HG03097 (cell line): ENCODE data around the gene STAB1.
"Not testable (repeated sequence)": the region's sequence is repeated elsewhere in the genome, so short reads cannot be mapped to it uniquely, and the experiment has no call there.

Source experiments
- ATAC-seq: cut with Tn5 transposase; IDR thresholded peaks from one replicate; pipeline ENCODE4 v1.9.1; 2021; ENCODE audit not compliant: unreplicated experiment, low FRiP score

The STAB1 gene

DNA sequence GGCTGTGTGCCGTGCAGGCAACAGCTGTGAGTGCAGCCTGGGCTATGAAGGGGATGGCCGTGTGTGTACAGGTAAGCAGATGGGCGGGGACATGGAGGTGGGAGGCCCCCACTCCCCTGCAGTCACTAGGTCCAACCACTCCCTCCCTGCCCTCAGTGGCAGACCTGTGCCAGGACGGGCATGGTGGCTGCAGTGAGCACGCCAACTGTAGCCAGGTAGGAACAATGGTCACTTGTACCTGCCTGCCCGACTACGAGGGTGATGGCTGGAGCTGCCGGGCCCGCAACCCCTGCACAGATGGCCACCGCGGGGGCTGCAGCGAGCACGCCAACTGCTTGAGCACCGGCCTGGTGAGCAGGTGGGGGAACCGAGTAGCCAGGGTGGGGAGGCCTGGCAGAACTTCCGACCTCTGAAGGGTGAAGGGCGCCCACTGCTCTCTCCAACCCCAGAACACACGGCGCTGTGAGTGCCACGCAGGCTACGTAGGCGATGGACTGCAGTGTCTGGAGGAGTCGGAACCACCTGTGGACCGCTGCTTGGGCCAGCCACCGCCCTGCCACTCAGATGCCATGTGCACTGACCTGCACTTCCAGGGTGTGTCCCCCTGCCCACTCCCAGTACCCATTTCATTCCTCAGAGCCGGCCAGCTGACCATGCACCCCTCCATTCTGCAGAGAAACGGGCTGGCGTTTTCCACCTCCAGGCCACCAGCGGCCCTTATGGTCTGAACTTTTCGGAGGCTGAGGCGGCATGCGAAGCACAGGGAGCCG is 26.9 kb downstream of the STAB1 start:
- no peak for ATAC-seq

GRCh38 chr3:52522651-52523251 is 27.6 kb downstream of the STAB1 start:
- ATAC-seq, result no peak

GRCh38 chr3:52523386-52524257 is 28.5 kb downstream of the STAB1 start:
- no peak for ATAC-seq

- ATAC-seq, result no peak
Measured at GRCh38 chr3:52524258-52524751, 29.2 kb downstream of the STAB1 start.

DNA sequence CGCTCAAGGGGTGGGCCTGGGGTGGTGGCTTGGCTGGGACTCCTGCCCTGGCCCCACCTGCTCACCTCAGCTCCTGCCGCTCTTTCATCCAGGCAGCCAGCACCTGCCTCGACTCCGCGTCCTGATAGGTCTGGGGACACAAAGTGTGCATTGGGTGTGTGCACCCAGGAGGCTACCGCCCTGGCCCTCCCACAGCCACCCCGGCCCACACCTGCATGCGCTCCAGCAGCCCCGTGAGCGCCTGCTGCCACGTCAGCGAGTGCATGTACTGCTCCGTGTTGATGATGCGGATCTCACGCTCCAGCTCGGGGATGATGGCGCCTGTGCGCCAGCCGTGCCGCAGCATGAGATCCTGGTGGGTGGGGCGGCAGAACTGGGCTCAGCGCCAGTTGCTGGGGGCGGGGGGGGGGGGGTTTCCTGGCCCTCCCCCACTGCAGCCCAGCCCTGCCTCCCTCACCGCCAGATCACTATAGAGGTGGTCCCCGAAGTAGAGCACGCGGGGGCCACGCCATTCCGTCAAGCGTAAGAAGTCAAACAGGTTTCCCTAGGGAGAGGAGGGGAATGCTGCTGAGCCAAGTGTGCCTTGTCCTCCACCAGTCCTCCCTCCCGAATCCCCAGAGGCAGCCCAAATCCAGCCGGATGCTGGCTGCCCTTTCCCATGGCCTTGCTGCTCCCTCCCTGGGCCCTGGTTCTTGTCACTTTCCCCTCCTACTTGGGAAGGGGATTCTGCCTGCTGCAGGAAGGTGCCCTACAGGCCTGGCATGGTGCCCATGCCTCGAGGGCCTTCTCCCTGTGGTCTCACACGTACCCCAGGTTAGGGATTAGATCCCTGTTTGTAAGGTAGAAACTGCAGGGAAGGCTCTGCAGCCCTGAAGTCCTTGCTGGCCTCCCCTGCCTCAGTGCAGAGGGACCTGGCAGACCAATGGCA is 29.9 kb downstream of the STAB1 start:
- ATAC-seq, result no peak

DNA sequence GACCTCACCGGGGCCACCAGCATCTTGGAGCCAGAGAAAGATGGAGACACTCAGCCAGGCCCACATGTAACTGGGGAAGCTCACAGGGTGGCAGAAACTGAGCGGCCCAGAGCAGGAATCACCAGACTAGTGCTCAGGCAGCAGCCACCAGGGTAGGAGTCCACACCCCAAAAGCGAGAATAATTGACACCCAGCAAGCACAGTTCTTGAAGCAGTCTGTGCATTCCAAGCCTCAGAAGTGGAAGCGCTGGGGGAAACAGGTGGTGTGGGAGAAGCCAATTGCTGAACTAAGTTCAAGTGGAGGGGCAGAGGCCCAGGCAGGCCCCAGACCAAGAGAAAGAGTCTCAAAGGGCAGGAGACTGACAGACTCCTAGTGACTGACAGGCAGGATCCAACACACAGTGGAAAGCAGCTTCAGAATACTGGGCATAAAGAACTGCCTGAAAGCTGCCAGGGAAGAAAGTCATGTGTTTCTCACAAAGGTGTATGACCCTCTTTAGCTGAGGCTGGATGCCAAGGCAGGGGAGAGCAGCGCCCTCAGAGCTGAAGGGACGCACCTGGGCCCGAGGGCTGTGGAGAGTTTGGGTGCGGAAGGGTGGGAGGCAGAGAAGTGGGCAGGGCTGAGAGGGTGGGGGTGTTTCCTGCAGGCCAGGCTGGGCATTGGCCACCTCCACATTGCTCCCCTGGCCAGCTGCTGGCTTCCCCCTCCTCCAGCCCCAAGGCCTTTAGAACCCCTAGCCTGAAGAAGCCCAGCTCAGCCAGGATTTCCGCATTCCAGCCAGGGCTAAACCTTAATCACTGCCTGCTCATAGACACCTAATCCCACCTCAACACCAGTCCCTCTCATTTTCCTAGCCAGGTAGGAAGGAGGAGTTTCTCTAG is 30.8 kb downstream of the STAB1 start:
- no peak for ATAC-seq

- ATAC-seq, result not testable (repeated sequence)
Measured at GRCh38 chr3:52526671-52527038, 31.5 kb downstream of the STAB1 start.

- ATAC-seq, result no peak
Measured at GRCh38 chr3:52527039-52527731, 32.0 kb downstream of the STAB1 start.

DNA sequence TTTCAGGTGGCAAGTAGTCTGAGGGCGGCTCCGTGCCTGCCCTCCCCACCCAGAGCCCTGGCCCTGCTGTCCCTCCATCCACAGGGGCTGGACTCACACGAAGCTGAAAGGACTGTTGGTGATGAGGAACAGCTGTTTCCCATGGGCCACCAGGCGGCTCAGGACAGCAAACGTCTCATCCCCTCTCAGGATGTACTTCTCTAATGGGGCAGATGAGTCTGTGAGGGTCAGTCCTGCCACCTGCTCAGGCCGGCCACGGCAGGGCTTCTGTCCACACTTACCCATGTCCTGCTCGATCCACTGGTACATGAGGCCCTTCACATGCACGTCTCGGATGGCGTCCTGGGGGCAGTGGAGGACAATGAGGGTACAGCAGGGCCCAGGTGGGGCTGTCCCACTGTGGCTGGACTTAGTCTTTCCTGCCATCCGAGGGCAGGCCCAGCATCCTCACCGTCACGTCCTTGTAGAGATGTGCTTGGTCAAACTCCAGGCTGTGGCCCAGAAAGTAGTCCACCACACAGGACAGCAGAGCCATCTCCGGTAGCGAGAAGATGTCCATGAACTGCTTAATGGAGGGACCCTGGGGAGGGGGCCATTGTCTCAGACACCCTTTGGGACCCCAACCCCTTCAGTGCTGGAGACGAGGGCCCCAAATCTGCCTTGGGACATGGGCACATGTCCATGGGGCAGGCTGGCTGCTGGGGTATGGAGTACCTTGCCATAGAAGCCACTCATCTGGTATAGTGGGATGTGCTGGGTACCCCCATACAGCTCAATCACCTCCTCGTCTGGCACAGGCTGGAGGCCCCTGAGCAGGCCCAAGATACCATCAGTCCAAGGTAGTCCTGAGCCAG is 32.8 kb downstream of the STAB1 start:
- ATAC-seq, result no peak

- ATAC-seq, result no peak
Measured at GRCh38 chr3:52528586-52529375, 33.6 kb downstream of the STAB1 start.

DNA sequence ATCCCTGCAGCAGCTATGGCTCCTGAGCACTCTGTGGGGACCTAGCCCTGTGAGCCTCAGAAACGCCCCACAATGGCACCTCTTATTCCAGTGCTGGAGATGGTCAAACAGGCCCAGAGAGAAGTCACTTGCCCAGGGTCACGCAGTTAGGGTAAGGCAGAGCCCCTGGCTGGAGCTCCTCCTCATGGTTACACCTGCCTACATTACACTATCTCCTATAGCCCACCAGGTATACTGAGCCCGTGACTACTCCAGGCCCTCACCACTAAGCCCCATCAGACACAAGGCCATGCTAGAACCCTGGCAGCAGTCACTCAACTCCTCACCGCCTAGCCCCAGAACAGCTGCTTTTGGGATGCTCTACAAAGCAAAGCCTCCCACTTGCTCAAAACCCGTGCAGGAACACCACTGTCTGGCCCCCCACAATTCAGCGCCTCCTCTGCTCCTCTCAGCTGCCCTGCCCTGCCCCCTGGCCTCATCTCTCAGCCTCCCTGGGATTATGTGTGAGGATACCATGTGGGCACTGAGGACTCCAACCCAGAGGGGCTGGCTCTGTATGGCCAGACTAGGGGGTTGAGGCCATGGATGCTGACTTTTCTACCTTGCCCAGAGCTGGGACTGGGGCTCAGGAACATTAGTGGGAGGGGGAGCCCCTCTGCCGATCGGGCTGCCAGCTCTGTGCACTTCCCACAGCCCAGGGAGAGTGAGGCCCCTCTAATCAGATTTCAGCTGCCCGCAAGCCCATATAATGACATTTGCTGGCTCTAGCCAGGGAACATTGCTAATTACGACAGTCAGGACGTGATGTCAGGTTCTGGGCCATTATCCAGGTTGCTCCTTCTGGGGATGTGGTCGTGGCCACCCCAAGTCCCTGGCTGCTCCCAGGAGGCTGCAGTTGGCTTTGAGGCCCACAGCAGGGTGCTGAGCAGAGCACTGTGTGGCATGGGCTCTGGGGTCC is 34.5 kb downstream of the STAB1 start:
- no peak for ATAC-seq

- no peak for ATAC-seq
Measured at GRCh38 chr3:52530918-52531826, 36.0 kb downstream of the STAB1 start.

DNA sequence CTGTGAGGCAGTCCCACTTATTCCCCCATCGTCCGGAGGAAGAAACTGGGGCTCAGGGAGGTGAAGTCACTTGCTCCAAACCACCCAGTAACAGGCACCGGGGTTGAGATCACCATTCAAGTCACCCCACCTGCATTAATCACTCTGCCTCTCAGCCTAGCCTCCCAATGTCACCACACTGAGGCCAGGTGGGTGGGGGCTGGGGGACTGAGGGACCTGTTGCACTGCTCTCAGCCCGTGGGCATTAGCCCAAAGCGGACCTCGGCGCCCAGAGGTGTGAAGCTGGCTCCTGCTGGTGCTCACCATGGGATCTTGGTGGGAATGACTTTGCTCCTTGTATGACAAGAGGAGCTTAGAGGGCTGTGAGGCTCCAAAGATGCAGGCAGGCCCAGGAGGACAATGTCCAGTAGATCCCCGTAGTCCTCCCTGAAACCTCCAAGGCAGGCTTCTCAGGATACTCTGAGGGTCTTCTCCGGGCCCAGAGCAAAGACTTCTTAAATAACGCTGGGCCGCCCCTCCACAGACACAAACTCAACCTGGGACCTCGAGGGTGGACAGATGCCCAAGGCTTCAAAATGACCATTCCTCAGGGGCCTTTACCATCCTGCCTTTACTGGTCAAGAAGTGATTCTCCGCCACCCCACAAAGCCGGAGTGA is 36.9 kb downstream of the STAB1 start:
- no peak for ATAC-seq

DNA sequence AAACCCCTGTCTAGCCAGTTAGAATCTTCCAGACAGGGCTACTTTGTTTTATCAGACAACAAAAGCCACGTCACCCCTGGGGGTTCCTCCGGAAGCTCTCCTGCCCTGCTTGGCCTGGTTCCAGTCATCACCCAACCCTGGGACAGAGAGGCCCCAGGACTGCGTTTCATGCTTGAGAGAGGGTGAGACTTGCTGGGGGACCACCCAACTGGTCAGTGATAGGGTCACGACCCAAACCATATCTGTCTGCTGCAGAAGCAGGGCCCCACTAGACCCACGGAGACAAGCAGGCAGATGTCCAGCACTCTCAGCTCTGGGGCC is 37.3 kb downstream of the STAB1 start:
- ATAC-seq, result no peak
